PC-9 (cell line): Measurements from ENCODE around the gene ADCY2. TPM values are rescaled to one million over a fixed set of nuclear protein-coding genes. Genes with fewer than 3 reads are reported as not detected.

Experiments used
- BruUV-seq: library from RNA; stranded (reverse); fragments of 400-500 nt; replicated peaks from 2 replicates; lab custom pipeline; 2021; lab: Mats Ljungman, UMichigan
- CTCF ChIA-PET: fragments of 300-600 bp; sonication (Branson Sonifier 250); formaldehyde crosslinking; loops from one replicate; lab custom pipeline; 2022; ENCODE audit warnings: antibody characterized with exemption; lab: Charles Lee
- POLR2A ChIA-PET: fragments of 300-600 bp; sonication (Branson Sonifier 250); formaldehyde crosslinking; loops from one replicate; lab custom pipeline; 2022; ENCODE audit warnings: antibody characterized with exemption; ENCODE audit not compliant: unreplicated experiment; lab: Charles Lee
- DNase-seq, 2 experiments: peaks; one replicate each; pipeline versions ENCODE4 v3.0.0 to v3.0.0-alpha.2; 2015 to 2022; ENCODE audit warnings: mixed read lengths in 1 of 2
- H2AFZ ChIP-seq: fragments of 200-600 bp; sonication (generic); 2 replicates; pipeline ENCODE4 v1.8.1; 2017; ENCODE audit warnings: antibody characterized with exemption
- H3F3A ChIP-seq: fragments of 200-600 bp; sonication (generic); 2 replicates; pipeline ENCODE4 v1.8.1; 2017; ENCODE audit warnings: antibody characterized with exemption, mild to moderate bottlenecking, low read depth; ENCODE audit not compliant: insufficient read depth
- H3K27ac ChIP-seq: fragments of 200-600 bp; sonication (generic); 2 replicates; pipeline ENCODE4 v1.6.1; 2016; ENCODE audit warnings: mixed run types
- H3K27me3 ChIP-seq: fragments of 200-600 bp; sonication (generic); 2 replicates; pipeline ENCODE4 v1.6.1; 2016; ENCODE audit warnings: low read depth, mixed run types; ENCODE audit not compliant: insufficient read depth
- H3K36me3 ChIP-seq: fragments of 200-600 bp; sonication (generic); 2 replicates; pipeline ENCODE4 v1.6.1; 2016; ENCODE audit warnings: low read depth, mixed run types
- H3K4me1 ChIP-seq: fragments of 200-600 bp; sonication (generic); replicated peaks from 2 replicates; pipeline ENCODE4 v1.6.1; 2016; ENCODE audit warnings: mixed run types; ENCODE audit not compliant: insufficient read depth
- H3K4me2 ChIP-seq: fragments of 200-600 bp; sonication (generic); 2 replicates; pipeline ENCODE4 v1.6.1; 2017; ENCODE audit warnings: mixed run types
- H3K4me3 ChIP-seq: fragments of 200-600 bp; sonication (generic); 2 replicates; pipeline ENCODE4 v1.6.1; 2016; ENCODE audit warnings: mixed run types
- H3K79me2 ChIP-seq: fragments of 200-600 bp; sonication (generic); 2 replicates; pipeline ENCODE4 v1.6.1; 2017; ENCODE audit warnings: low read depth, mixed run types
- H3K9me2 ChIP-seq: fragments of 200-600 bp; sonication (generic); 2 replicates; pipeline ENCODE4 v1.8.1; 2017; ENCODE audit warnings: mild to moderate bottlenecking; ENCODE audit not compliant: insufficient read depth
- H3K9me3 ChIP-seq: fragments of 200-600 bp; sonication (generic); 2 replicates; pipeline ENCODE4 v1.8.1; 2016; ENCODE audit warnings: low read depth; ENCODE audit not compliant: insufficient read depth
- H4K20me1 ChIP-seq: fragments of 200-600 bp; sonication (generic); 2 replicates; pipeline ENCODE4 v1.8.1; 2017; ENCODE audit not compliant: insufficient read depth
- CTCF ChIP-seq: fragments of 200-600 bp; sonication (generic); conservative IDR thresholded peaks from 2 replicates; pipeline ENCODE4 v1.6.1; 2017; ENCODE audit warnings: mixed run types, antibody characterized with exemption, mild to moderate bottlenecking, moderate library complexity
- EZH2 ChIP-seq: fragments of 200-600 bp; sonication (generic); IDR thresholded peaks from 2 replicates; pipeline ENCODE4 v1.8.0; 2017; ENCODE audit warnings: antibody characterized with exemption, low read depth
- intact Hi-C: fragments of 100-400 bp; cut with micrococcal nuclease; formaldehyde crosslinking; loops from one replicate; pipeline ENCODE4 v1.10.0; 2022; ENCODE audit not compliant: unreplicated experiment
- total RNA-seq: library from RNA; stranded (reverse); gene quantifications from 2 replicates; pipeline ENCODE4 v1.2.3, GENCODE V29; 2021

ADCY2 gene
- total RNA-seq, 1 experiment from 2014 or later, result not detected

GRCh38 chr5:7425830-7426229 lies 29.9 kb downstream of the ADCY2 start:
- Histone ChIP-seq H2AFZ (no peak overlapping the region), H3K27ac (no peak overlapping the region), H3F3A (no peaks in the 10 kb centered on the region), H3K27me3 (no peaks in the 10 kb centered on the region), H3K4me1 (no peaks in the 10 kb centered on the region), H3K4me3 (no peak overlapping the region), H3K36me3 (no peaks in the 10 kb centered on the region), H3K79me2 (no peaks in the 10 kb centered on the region), H3K4me2 (no peak overlapping the region), H3K9me2 (no peaks in the 10 kb centered on the region), H4K20me1 (no peaks in the 10 kb centered on the region), H3K9me3 (no peaks in the 10 kb centered on the region)
- POLR2A ChIA-PET, result no interaction called here
- CTCF ChIA-PET, result no interaction called here
- intact Hi-C loops, result no loop called here
- BruUV-seq, result no TSS peak
- DNase-seq, result no peak
- TF ChIP-seq EZH2 (no peak), CTCF (no peak)

GRCh38 chr5:7426284-7426683 lies 30.3 kb downstream of the ADCY2 start:
- H2AFZ ChIP-seq, result no peak overlapping the region
- no peak overlapping the region for H3K4me3 ChIP-seq
- no peaks in the 10 kb centered on the region for H3F3A ChIP-seq
- no peaks in the 10 kb centered on the region for H3K4me1 ChIP-seq
- H3K27me3 ChIP-seq, result no peaks in the 10 kb centered on the region
- no peak overlapping the region for H3K27ac ChIP-seq
- no peaks in the 10 kb centered on the region for H3K36me3 ChIP-seq
- DNase-seq, result no peak
- no peaks in the 10 kb centered on the region for H4K20me1 ChIP-seq
- no peak for TF ChIP-seq EZH2
- TF ChIP-seq CTCF, result no peak
- intact Hi-C loops, result no loop called here
- no peaks in the 10 kb centered on the region for H3K9me2 ChIP-seq
- POLR2A ChIA-PET, result no interaction called here
- CTCF ChIA-PET, result no interaction called here
- no peaks in the 10 kb centered on the region for H3K9me3 ChIP-seq
- BruUV-seq, result no TSS peak
- no peak overlapping the region for H3K4me2 ChIP-seq
- H3K79me2 ChIP-seq, result no peaks in the 10 kb centered on the region

- BruUV-seq, result no TSS peak
- intact Hi-C loops, result loop anchor here (10.0 kb wide), 1 partner anchor 360 kb away; no protein-coding TSS in a partner anchor
- Histone ChIP-seq H3F3A (no peaks in the 10 kb centered on the region), H3K36me3 (no peaks in the 10 kb centered on the region), H3K27me3 (peaks cover 8% of the 10 kb centered on the region), H3K9me3 (no peaks in the 10 kb centered on the region), H2AFZ (no peak overlapping the region), H3K4me1 (no peaks in the 10 kb centered on the region), H4K20me1 (no peaks in the 10 kb centered on the region), H3K79me2 (no peaks in the 10 kb centered on the region), H3K27ac (no peak overlapping the region), H3K9me2 (no peaks in the 10 kb centered on the region), H3K4me2 (no peak overlapping the region), H3K4me3 (no peak overlapping the region)
- ChIA-PET CTCF (no interaction called here), POLR2A (no interaction called here)
- TF ChIP-seq CTCF (no peak), EZH2 (no peak)
- DNase-seq, result no peak
Observed at GRCh38 chr5:7434914-7435313, 39.0 kb downstream of the ADCY2 start.
